Measurements from ENCODE around the gene MYT1.

- TF ChIP-seq CTCF (IDR thresholded peaks at IDR 0.05) (no peak), EP300 (IDR thresholded peaks at IDR 0.05) (no peak)
Observed at GRCh38 chr20:64133951-64134407, 30.3 kb upstream of the MYT1 start.
